B cell (primary cell): ENCODE measurements around the gene PCDHA3.

Experiments used
- EZH2 ChIP-seq: IDR thresholded peaks from 2 replicates; pipeline ENCODE4 v1.6.1; 2012; ENCODE audit warnings: borderline replicate concordance, low read depth, mild to moderate bottlenecking, moderate library complexity, low read length; ENCODE audit not compliant: insufficient read depth, poor library complexity, severe bottlenecking
- TF ChIP-seq, protein P1 (sequence below): fragments of 200-600 bp; IDR thresholded peaks from one replicate; pipeline ENCODE4 v1.8.0; 2022; ENCODE audit warnings: antibody characterized with exemption, mild to moderate bottlenecking

DNA sequence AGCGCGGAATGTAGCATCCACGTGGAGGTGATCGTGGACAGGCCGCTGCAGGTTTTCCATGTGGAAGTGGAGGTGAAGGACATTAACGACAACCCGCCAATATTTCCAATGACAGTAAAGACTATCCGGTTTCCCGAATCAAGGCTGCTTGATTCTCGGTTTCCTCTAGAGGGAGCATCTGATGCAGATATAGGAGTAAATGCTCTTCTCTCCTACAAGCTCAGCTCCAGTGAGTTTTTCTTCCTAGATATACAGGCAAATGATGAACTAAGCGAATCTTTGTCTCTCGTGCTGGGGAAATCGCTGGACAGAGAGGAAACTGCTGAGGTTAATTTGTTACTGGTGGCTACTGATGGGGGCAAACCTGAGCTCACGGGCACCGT lies 5.6 kb upstream of the PCDHA3 start:
- TF ChIP-seq EZH2: no peak
- TF ChIP-seq, protein P1, sequence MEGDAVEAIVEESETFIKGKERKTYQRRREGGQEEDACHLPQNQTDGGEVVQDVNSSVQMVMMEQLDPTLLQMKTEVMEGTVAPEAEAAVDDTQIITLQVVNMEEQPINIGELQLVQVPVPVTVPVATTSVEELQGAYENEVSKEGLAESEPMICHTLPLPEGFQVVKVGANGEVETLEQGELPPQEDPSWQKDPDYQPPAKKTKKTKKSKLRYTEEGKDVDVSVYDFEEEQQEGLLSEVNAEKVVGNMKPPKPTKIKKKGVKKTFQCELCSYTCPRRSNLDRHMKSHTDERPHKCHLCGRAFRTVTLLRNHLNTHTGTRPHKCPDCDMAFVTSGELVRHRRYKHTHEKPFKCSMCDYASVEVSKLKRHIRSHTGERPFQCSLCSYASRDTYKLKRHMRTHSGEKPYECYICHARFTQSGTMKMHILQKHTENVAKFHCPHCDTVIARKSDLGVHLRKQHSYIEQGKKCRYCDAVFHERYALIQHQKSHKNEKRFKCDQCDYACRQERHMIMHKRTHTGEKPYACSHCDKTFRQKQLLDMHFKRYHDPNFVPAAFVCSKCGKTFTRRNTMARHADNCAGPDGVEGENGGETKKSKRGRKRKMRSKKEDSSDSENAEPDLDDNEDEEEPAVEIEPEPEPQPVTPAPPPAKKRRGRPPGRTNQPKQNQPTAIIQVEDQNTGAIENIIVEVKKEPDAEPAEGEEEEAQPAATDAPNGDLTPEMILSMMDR: no peak
